Mesodermal cell (in vitro differentiated cells): ENCODE results near the gene CTDSP1.

ENCODE experiments used
- H3K27ac ChIP-seq: 2 replicates; pipeline ENCODE4 v1.7.0; 2013; ENCODE audit warnings: mild to moderate bottlenecking, low read depth, low read length, moderate library complexity; ENCODE audit not compliant: severe bottlenecking
- H3K36me3 ChIP-seq: 2 replicates; pipeline ENCODE4 v1.7.1; 2013; ENCODE audit warnings: mild to moderate bottlenecking, low read length, moderate library complexity; ENCODE audit not compliant: control insufficient read depth, insufficient read depth
- H3K4me1 ChIP-seq: one replicate; pipeline ENCODE4 v1.7.1; 2013; ENCODE audit warnings: mild to moderate bottlenecking, low read length; ENCODE audit not compliant: insufficient read depth, control insufficient read depth, poor library complexity, severe bottlenecking
- H3K4me3 ChIP-seq: 2 replicates; pipeline ENCODE4 v1.7.0; 2013; ENCODE audit warnings: low read length, control low read depth, mild to moderate bottlenecking; ENCODE audit not compliant: insufficient read depth, poor library complexity, severe bottlenecking; ENCODE audit errors: extremely low read depth
- H3K9me3 ChIP-seq: 2 replicates; pipeline ENCODE4 v1.7.1; 2013; ENCODE audit warnings: mild to moderate bottlenecking, low read length, moderate library complexity; ENCODE audit not compliant: control insufficient read depth
- WGBS, 2 experiments: methylation state at CpG; one replicate each; pipeline ENCODE4 v1.1.5; 2013; ENCODE audit warnings: missing lambda C conversion rate in 2 of 2; ENCODE audit not compliant: insufficient coverage in 2 of 2; 5-methylcytosine and 5-hydroxymethylcytosine counted together

The CTDSP1 gene

DNA sequence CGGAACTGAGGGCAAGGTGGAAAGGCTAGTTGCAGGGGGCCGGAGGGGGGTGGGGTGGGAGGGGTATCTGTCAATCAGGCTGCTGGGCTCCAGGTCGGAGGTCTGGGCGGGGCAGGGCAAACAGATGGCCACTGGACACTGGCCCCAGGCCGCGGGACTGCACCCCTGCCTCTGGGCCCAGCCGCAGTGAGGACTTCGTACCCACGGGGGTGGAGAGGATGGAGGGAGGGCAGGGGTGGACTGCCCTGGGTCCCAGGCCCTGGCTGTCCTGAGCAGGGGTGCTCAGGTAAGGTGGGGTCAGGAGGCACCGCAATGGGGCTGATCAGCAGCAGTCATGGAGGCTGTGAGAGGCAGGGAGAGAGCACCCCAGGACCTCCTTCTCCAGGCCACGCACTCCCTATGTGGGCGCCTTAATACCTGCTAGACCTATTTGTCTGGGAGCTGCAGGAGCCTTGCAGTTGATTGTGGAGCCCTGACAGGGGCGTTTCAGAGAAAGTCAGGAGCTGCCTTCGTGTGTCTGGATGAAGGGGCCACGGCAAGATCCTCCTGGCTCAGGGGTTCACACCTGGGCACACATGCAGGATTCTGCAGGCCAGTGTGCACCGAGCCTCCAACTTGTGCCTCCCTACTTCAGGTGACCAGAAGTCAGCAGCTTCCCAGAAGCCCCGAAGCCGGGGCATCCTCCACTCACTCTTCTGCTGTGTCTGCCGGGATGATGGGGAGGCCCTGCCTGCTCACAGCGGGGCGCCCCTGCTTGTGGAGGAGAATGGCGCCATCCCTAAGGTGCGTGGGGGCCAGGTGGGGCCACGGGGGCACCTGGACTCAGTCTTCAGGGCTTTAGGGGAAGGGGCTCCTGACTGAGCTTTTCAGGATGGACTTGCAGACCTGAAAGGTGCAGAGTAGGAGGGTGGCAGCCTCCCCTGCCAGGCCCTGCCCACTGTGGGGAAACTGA lies 1.5 kb downstream of the CTDSP1 start:
- Histone ChIP-seq H3K27ac (no peak overlapping the region), H3K9me3 (no peaks in the 10 kb centered on the region), H3K36me3 (peaks cover 45% of the 10 kb centered on the region), H3K4me1 (peaks cover 27% of the 10 kb centered on the region), H3K4me3 (peak overlapping the region; percentile 83)
- WGBS, 2 experiments = 60 to 68% methylated on average over 17 to 18 of the region's 24 CpGs

DNA sequence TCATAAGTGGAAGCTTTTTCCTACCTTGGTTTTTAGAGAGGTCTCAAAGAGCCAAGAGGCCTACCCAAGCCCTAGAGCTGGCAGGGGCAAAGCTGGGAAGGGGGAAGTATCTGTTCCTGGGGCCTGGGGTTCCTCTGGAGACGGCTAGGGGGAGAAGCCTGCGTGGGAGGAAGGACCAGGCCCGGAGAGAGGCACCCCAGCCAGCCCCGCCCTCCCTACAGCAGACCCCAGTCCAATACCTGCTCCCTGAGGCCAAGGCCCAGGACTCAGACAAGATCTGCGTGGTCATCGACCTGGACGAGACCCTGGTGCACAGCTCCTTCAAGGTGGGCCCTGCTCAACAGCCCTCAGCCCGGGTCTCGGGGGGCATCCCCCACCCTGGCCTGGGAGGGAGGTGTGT lies 2.2 kb downstream of the CTDSP1 start:
- Histone ChIP-seq H3K9me3 (no peaks in the 10 kb centered on the region), H3K4me1 (peaks cover 28% of the 10 kb centered on the region), H3K4me3 (no peak overlapping the region), H3K27ac (no peak overlapping the region), H3K36me3 (peaks cover 45% of the 10 kb centered on the region)
- WGBS, 2 experiments = 91 to 100% methylated on average over 5 of the region's 9 CpGs

DNA sequence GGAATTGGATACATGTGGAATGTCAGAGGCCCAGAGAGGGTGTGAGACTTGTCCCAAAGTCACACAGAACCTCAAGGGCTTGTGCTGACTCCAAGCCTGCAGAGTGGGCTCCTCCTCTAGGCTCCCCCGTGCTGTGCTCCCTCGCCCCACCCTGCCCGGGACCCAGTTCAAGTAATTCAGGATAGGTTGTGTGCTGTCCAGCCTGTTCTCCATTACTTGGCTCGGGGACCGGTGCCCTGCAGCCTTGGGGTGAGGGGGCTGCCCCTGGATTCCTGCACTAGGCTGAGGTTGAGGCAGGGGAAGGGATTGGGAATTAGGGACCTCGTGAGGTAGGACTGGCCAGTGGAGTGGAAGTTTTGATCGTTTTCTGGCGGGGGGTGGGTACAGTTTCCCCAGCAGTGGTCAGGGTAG lies 2.8 kb downstream of the CTDSP1 start:
- no peak overlapping the region for H3K4me3 ChIP-seq
- H3K36me3 ChIP-seq = peaks cover 45% of the 10 kb centered on the region
- WGBS, 2 experiments = 95 to 100% methylated on average over 6 to 7 of the region's 8 CpGs
- H3K4me1 ChIP-seq = peaks cover 26% of the 10 kb centered on the region
- no peak overlapping the region for H3K27ac ChIP-seq
- no peaks in the 10 kb centered on the region for H3K9me3 ChIP-seq

DNA sequence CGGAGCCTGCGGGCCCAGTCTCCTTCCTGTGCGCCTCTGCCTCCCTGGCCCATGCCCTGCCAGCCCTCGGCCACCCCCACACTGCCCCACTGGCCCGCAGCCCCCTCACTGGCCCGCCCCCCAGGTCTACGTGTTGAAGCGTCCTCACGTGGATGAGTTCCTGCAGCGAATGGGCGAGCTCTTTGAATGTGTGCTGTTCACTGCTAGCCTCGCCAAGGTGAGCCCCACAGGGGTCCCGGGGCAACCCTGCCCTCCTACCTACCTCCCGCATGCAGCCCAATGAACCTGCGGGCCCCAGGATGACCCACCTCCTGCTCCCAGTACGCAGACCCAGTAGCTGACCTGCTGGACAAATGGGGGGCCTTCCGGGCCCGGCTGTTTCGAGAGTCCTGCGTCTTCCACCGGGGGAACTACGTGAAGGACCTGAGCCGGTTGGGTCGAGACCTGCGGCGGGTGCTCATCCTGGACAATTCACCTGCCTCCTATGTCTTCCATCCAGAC lies 3.3 kb downstream of the CTDSP1 start:
- Histone ChIP-seq H3K27ac (no peak overlapping the region), H3K4me3 (no peak overlapping the region), H3K4me1 (peaks cover 25% of the 10 kb centered on the region), H3K36me3 (peaks cover 45% of the 10 kb centered on the region), H3K9me3 (no peaks in the 10 kb centered on the region)
- WGBS, 2 experiments = 94 to 96% methylated on average over 14 to 26 of the region's 26 CpGs

DNA sequence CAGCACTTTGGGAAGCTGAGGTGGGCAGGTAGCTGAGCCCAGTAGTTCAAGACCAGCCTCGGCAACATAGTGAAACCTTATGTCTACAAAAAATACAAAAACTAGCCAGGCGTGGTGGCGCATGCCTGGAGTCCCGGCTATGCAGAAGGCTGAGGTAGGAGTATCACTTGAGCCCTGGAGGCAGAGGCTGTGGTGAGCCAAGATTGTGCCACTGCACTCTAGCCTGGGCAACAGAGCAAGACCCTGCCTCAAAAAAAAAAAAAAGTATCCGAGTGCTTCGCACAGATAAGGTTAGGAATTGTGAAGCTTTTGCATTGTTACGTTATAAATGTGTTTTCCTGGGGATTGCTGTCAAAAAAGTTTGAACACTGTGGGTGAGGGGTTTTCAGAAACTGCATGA lies 4.1 kb downstream of the CTDSP1 start:
- H3K27ac ChIP-seq = no peak overlapping the region
- peaks cover 45% of the 10 kb centered on the region for H3K36me3 ChIP-seq

DNA sequence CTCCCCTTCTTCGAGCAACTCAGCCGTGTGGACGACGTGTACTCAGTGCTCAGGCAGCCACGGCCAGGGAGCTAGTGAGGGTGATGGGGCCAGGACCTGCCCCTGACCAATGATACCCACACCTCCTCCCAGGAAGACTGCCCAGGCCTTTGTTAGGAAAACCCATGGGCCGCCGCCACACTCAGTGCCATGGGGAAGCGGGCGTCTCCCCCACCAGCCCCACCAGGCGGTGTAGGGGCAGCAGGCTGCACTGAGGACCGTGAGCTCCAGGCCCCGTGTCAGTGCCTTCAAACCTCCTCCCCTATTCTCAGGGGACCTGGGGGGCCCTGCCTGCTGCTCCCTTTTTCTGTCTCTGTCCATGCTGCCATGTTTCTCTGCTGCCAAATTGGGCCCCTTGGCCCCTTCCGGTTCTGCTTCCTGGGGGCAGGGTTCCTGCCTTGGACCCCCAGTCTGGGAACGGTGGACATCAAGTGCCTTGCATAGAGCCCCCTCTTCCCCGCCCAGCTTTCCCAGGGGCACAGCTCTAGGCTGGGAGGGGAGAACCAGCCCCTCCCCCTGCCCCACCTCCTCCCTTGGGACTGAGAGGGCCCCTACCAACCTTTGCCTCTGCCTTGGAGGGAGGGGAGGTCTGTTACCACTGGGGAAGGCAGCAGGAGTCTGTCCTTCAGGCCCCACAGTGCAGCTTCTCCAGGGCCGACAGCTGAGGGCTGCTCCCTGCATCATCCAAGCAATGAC lies 4.8 kb downstream of the CTDSP1 start:
- no peaks in the 10 kb centered on the region for H3K9me3 ChIP-seq
- peaks cover 45% of the 10 kb centered on the region for H3K36me3 ChIP-seq
- 92% methylated on average over 10 of the region's 16 CpGs for WGBS, 2 experiments
- peak overlapping the region; percentile 92 for H3K27ac ChIP-seq
- no peak overlapping the region for H3K4me3 ChIP-seq
- H3K4me1 ChIP-seq = peaks cover 25% of the 10 kb centered on the region

More for the DNA sequence above, 4.1 kb downstream of the CTDSP1 start:
- WGBS, 2 experiments = 83 to 90% methylated on average over 5 to 7 of the region's 7 CpGs
- no peak overlapping the region for H3K4me3 ChIP-seq
- peaks cover 25% of the 10 kb centered on the region for H3K4me1 ChIP-seq
- H3K9me3 ChIP-seq = no peaks in the 10 kb centered on the region

DNA sequence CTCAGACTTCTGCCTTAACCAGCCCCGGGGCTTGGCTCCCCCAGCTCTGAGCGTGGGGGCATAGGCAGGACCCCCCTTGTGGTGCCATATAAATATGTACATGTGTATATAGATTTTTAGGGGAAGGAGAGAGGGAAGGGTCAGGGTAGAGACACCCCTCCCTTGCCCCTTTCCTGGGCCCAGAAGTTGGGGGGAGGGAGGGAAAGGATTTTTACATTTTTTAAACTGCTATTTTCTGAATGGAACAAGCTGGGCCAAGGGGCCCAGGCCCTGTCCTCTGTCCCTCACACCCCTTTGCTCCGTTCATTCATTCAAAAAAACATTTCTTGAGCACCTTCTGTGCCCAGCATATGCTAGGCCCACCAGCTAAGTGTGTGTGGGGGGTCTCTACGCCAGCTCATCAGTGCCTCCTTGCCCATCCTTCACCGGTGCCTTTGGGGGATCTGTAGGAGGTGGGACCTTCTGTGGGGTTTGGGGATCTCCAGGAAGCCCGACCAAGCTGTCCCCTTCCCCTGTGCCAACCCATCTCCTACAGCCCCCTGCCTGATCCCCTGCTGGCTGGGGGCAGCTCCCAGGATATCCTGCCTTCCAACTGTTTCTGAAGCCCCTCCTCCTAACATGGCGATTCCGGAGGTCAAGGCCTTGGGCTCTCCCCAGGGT lies 5.5 kb downstream of the CTDSP1 start:
- peaks cover 25% of the 10 kb centered on the region for H3K4me1 ChIP-seq
- no peaks in the 10 kb centered on the region for H3K9me3 ChIP-seq
- no peak overlapping the region for H3K4me3 ChIP-seq
- peak overlapping the region; percentile 92 for H3K27ac ChIP-seq
- WGBS, 2 experiments = 58 to 100% methylated on average over 1 to 5 of the region's 8 CpGs
- peaks cover 45% of the 10 kb centered on the region for H3K36me3 ChIP-seq

DNA sequence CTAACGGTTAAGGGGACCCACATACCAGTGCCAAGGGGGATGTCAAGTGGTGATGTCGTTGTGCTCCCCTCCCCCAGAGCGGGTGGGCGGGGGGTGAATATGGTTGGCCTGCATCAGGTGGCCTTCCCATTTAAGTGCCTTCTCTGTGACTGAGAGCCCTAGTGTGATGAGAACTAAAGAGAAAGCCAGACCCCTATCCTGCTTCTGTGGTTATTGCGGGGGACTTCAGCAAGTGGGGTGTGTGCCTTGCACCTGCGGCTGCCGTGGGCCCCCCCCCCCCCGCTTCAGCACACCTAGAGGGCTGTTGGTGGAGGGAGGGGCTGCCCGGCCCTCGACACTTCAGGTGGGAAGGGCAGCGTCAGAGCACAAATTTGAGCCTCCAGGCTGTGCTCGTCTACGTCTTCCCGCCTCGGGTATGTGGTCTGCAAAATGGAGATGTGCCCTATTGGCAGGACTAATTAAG lies 6.1 kb downstream of the CTDSP1 start:
- Histone ChIP-seq H3K4me3 (peak overlapping the region; percentile 33), H3K9me3 (no peaks in the 10 kb centered on the region), H3K4me1 (peaks cover 25% of the 10 kb centered on the region), H3K36me3 (peaks cover 45% of the 10 kb centered on the region), H3K27ac (peak overlapping the region; percentile 92)
- WGBS, 2 experiments = 0 to 2% methylated on average over 5 to 9 of the region's 15 CpGs

DNA sequence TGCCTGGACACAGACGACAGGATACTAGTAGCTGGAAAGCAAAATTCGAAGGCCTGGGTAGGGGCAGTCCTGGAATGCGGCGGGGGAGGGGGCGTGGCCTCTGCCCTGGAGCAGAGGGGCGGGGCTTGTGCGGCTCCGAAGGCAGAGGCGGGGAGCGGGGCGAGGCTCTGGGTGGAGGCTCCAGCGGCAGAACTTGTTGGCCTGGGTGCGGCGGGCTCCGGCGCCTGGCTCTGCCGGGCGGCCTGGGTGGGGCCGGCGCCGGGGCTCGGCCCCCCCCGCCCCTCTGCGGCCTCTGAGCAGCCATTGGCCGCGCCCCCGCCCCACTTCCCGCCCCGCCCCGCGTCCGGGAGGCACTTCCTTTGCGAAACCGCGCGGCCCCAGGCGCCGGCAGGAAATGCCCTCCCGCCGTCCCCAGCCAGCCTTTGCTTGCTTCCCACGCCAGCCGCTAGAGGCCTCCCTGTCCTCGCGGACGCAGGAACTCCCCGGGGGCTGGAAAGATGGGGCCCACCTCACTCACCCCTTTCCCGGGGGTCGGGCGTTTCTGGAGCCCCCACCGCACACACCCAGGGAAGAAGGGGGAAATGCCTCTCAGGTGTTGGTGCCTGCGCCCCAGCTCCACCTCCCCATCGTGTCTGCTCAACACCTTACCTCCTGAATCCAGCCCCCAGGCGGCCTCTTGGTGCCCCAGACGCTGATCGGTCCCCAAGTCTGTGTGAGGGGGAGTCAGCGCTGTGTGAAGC lies 6.7 kb downstream of the CTDSP1 start:
- peak overlapping the region; percentile 33 for H3K4me3 ChIP-seq
- 0 to 4% methylated on average over 34 to 40 of the region's 56 CpGs for WGBS, 2 experiments
- peaks cover 44% of the 10 kb centered on the region for H3K36me3 ChIP-seq
- peak overlapping the region; percentile 92 for H3K27ac ChIP-seq
- peaks cover 25% of the 10 kb centered on the region for H3K4me1 ChIP-seq
- no peaks in the 10 kb centered on the region for H3K9me3 ChIP-seq
